AG09309 (cell line): ENCODE measurements around the gene TIGD6.

Experiments used
- DNase-seq: peaks from one replicate; pipeline ENCODE4 v3.0.0-alpha.2; 2010; ENCODE audit warnings: low read depth
- H3K4me3 ChIP-seq: 2 replicates; pipeline ENCODE4 v1.5.1; 2011; ENCODE audit warnings: mild to moderate bottlenecking, low read depth, low read length, moderate library complexity; ENCODE audit not compliant: control insufficient read depth
- TF ChIP-seq, protein P1 (sequence below): IDR thresholded peaks from 2 replicates; pipeline ENCODE4 v1.5.1; 2011; ENCODE audit warnings: mild to moderate bottlenecking, low read depth, low read length, inconsistent platforms; ENCODE audit not compliant: insufficient read depth, control insufficient read depth; ENCODE audit errors: missing control alignments

The TIGD6 gene

GRCh38 chr5:150007050-150007449 is 6.6 kb upstream of the TIGD6 start:
- no peak for DNase-seq
- no peak overlapping the region for H3K4me3 ChIP-seq
- TF ChIP-seq, protein P1, sequence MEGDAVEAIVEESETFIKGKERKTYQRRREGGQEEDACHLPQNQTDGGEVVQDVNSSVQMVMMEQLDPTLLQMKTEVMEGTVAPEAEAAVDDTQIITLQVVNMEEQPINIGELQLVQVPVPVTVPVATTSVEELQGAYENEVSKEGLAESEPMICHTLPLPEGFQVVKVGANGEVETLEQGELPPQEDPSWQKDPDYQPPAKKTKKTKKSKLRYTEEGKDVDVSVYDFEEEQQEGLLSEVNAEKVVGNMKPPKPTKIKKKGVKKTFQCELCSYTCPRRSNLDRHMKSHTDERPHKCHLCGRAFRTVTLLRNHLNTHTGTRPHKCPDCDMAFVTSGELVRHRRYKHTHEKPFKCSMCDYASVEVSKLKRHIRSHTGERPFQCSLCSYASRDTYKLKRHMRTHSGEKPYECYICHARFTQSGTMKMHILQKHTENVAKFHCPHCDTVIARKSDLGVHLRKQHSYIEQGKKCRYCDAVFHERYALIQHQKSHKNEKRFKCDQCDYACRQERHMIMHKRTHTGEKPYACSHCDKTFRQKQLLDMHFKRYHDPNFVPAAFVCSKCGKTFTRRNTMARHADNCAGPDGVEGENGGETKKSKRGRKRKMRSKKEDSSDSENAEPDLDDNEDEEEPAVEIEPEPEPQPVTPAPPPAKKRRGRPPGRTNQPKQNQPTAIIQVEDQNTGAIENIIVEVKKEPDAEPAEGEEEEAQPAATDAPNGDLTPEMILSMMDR, result no peak

GRCh38 chr5:150006318-150006717 is 5.9 kb upstream of the TIGD6 start:
- no peak overlapping the region for H3K4me3 ChIP-seq
- DNase-seq, result no peak
- TF ChIP-seq, protein P1, result no peak

GRCh38 chr5:150001660-150002486 is 1.4 kb upstream of the TIGD6 start:
- no peak for DNase-seq
- peak overlapping the region; percentile 93 for H3K4me3 ChIP-seq
- TF ChIP-seq, protein P1, result peak; percentile 72

DNA sequence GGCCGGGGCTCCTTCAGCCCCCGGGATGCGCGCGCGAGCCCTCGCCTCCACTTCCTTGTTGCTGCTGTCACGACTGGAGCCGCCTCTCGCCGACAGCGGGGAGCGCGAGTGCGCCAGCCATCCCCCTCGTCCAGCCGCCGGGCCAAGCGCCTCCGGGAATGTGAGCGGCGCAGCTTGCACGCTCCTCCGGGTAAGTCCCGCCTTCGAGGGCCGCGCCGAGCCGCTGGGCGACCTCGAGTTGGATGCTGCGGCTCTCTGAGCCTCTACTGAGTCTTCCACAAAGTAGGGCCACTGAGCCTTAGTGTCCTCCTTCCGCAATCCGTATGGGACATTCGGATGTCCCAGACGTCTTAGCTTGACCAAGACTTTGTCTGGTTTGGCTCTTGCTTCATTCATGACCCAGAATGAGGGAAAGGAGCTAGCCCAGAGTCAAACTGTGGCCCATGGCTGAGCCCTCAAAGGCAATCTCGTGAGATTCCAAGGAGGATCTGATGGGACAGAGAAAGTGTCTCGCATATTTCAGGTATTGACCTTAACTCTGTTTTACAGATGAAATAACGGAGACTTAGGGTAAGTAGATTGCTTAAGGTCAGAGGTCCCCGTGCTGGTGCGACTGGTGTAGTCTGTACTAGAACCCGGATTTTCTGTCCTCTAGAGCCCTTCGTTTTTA is 671 bp upstream of the TIGD6 start:
- TF ChIP-seq, protein P1, result no peak
- DNase-seq, result no peak
- H3K4me3 ChIP-seq, result peak overlapping the region; percentile 93

DNA sequence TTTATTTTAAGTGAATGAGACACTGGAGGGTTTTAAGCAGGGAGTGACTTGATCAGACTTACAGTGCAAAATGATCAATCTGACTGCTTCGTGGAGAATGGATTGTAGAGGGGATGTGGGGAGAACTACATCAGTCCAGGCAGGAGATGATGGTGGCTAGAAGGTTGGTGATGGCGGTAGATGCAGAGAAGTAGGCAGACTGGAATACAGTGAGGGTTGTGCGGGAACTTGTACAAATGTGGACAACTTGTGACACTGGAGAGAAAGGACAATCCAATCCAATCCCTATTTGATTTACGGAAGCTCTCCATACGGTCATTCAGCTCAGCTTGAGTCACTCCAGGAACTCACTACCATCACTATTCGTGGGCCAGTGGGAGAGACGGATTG is 593 bp downstream of the TIGD6 start:
- H3K4me3 ChIP-seq, result peak overlapping the region; percentile 93
- TF ChIP-seq, protein P1, result no peak
- DNase-seq, result no peak

DNA sequence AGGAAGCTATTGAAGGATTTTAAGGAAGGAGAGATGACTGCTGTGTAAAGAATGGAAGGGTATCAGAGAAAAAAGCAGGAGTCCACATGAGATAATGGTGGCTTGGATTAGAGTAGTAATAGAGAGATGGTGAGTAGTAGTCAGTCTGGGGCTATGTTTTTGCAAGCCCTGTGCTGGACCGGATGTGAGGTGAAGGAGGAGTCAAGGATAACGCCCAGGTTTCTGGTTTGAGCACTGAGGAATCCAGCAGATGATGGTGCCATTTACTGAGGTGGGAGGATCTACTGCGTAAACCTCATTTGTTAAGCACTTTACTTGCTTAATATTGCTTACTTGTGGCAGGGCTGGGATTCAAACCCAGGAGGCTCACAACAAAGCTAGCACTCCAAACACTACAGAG is 1.1 kb downstream of the TIGD6 start:
- no peak for DNase-seq
- peak overlapping the region; percentile 93 for H3K4me3 ChIP-seq
- TF ChIP-seq, protein P1, result no peak
